Dermis lymphatic vessel endothelial cell (primary cell): ENCODE results near the gene VPS29. TPM values are rescaled to one million over a fixed set of nuclear protein-coding genes. Genes with fewer than 3 reads are reported as not detected.

ENCODE experiments used
- total RNA-seq: library from RNA; depleted of rRNA; stranded (reverse); fragments of >200 nt; gene quantifications from 2 replicates; pipeline ENCODE4 v1.2.1, GENCODE V29; 2014

VPS29 gene
- 66.3 and 71.3 TPM in 2 replicates for total RNA-seq

GRCh38 chr12:110501752-110502738, at the start of gene VPS29, which contains the start of gene RAD9B:
VPS29 (minus strand) TSS chr12:110502111; CDS start chr12:110502051, 60 bp downstream.
RAD9B (plus strand) TSS chr12:110502331; CDS start chr12:110502338, 7 bp downstream.

DNA sequence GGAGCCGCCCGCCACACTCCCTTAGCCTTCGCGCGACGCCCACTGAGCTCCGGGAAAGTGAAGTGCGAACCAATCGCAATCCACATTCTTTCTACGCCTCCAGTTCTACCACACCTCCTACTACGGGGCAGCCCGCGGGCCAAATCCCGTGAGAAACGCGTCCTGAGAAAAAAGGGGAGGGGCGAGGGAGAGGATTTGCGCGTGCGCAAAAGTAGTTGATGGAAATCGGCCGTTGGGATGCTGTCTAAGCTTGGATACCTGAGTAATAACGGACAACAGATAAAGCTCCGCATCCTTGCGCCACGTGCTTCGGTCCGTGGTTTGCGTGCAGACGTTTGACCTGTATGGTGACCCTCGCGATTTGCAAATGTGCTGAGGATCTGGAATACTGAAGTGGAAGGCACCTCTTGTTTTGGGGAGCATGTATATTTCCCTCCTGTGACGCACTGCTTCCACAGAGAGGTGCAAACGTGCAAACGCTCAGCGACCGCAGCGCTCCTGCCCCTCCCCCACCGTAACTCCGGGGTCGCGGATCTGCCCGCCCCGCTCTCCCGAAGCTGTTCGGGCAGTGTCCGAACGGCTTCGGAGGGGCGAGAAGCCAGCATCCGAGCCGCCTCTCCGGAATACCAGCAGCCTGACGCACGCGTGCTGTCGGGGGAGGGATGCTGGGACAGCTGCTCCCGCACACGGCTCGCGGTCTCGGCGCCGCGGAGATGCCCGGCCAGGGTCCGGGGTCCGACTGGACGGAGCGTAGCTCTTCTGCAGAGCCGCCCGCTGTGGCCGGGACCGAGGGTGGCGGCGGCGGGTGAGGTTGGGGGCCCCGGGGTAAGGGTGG, 33.5 kb downstream of the VPS29 start, which contains the start of the genes FAM216A and GPN3:
TSS of gene FAM216A (plus strand) at position 632 of the 835 bp plus-strand sequence. CDS start at position 663, 31 bp downstream.
TSS of gene GPN3 (minus strand) at position 44 of the 835 bp plus-strand sequence. CDS start 54 bp downstream, outside the sequence.

GRCh38 chr12:110449799-110450497, 52.0 kb downstream of the VPS29 start, which contains the start of gene ARPC3:
ARPC3 (minus strand) TSS chr12:110450337; CDS start chr12:110450260, 77 bp downstream.

Other genes with a start within 250 kb of the VPS29 start
- gene ATP2A2, start 220.9 kb downstream of the VPS29 start, total RNA-seq, result 102 and 105 TPM in 2 replicates
- gene ANAPC7, start 98.4 kb downstream of the VPS29 start, total RNA-seq, result 27.5 and 38.0 TPM in 2 replicates
- gene ARPC3, start 51.8 kb downstream of the VPS29 start, total RNA-seq, result 215 and 240 TPM in 2 replicates
- gene GPN3, start 33.9 kb downstream of the VPS29 start, total RNA-seq, result 13.8 and 14.0 TPM in 2 replicates
- gene FAM216A, start 33.3 kb downstream of the VPS29 start, total RNA-seq, result 5.6 and 9.3 TPM in 2 replicates
- gene RAD9B, start 220 bp upstream of the VPS29 start, total RNA-seq, result 0.11 and 0.43 TPM in 2 replicates
- gene PPTC7, start 81.2 kb upstream of the VPS29 start, total RNA-seq, result 7.7 and 8.6 TPM in 2 replicates
- gene TCTN1, start 112.0 kb upstream of the VPS29 start, total RNA-seq, result 7.6 and 13.3 TPM in 2 replicates
- 4.9 and 5.6 TPM in 2 replicates for gene HVCN1, start 187.0 kb upstream of the VPS29 start, total RNA-seq
- gene PPP1CC, start 240.8 kb upstream of the VPS29 start, total RNA-seq, result 85.6 and 113 TPM in 2 replicates